Ammon's horn (tissue), 1 donor: Measurements from ENCODE around the gene KRTAP3-3.

Experiments used
- DNase-seq: peaks from one replicate; pipeline ENCODE4 v3.0.0-alpha.2; 2016; ENCODE audit warnings: low spot score

KRTAP3-3 gene

GRCh38 chr17:41004397-41004796 lies 10.4 kb upstream of the KRTAP3-3 start:
- no peak for DNase-seq

- DNase-seq, result no peak
Observed at GRCh38 chr17:41003926-41004325, 10.0 kb upstream of the KRTAP3-3 start.

- DNase-seq, result no peak
Observed at GRCh38 chr17:41002814-41003213, 8.8 kb upstream of the KRTAP3-3 start.

- no peak for DNase-seq
Observed at GRCh38 chr17:41001795-41002194, 7.8 kb upstream of the KRTAP3-3 start.

GRCh38 chr17:40999563-40999962 lies 5.6 kb upstream of the KRTAP3-3 start, which contains the start of gene KRTAP3-2:
Gene KRTAP3-2 (minus strand): TSS chr17:40999906. CDS start chr17:40999853, 53 bp downstream.
- DNase-seq, result peak; percentile 4

- no peak for DNase-seq
Observed at GRCh38 chr17:40997361-40997760, 3.4 kb upstream of the KRTAP3-3 start.

GRCh38 chr17:40996829-40997228 lies 2.9 kb upstream of the KRTAP3-3 start:
- no peak for DNase-seq

- no peak for DNase-seq
Observed at GRCh38 chr17:40995116-40995515, 1.2 kb upstream of the KRTAP3-3 start.

- DNase-seq, result no peak
Observed at GRCh38 chr17:40993084-40993483, 880 bp downstream of the KRTAP3-3 start.

- no peak for DNase-seq
Observed at GRCh38 chr17:40992666-40993065, 1.3 kb downstream of the KRTAP3-3 start.

- no peak for DNase-seq
Observed at GRCh38 chr17:40986920-40987319, 7.0 kb downstream of the KRTAP3-3 start.

- no peak for DNase-seq
Observed at GRCh38 chr17:40984226-40984625, 9.7 kb downstream of the KRTAP3-3 start, which contains the start of gene KRT40. Gene KRT40 (minus strand): TSS chr17:40984326. CDS start chr17:40984273, 53 bp downstream.

- no peak for DNase-seq
Observed at GRCh38 chr17:40981115-40981514, 12.8 kb downstream of the KRTAP3-3 start.

GRCh38 chr17:40980596-40980995 lies 13.4 kb downstream of the KRTAP3-3 start:
- peak; percentile 40 for DNase-seq

GRCh38 chr17:40980117-40980516 lies 13.8 kb downstream of the KRTAP3-3 start:
- no peak for DNase-seq

GRCh38 chr17:40978575-40979151 lies 15.3 kb downstream of the KRTAP3-3 start:
- DNase-seq, result no peak

- DNase-seq, result no peak
Observed at GRCh38 chr17:40975516-40975915, 18.4 kb downstream of the KRTAP3-3 start.

- no peak for DNase-seq
Observed at GRCh38 chr17:40974366-40974765, 19.6 kb downstream of the KRTAP3-3 start.

- no peak for DNase-seq
Observed at GRCh38 chr17:40967582-40967981, 26.4 kb downstream of the KRTAP3-3 start.

GRCh38 chr17:40966848-40967247 lies 27.1 kb downstream of the KRTAP3-3 start, which contains the start of gene KRT39:
Gene KRT39 (minus strand): TSS chr17:40966948. CDS start chr17:40966856, 92 bp downstream.
- no peak for DNase-seq

GRCh38 chr17:40963838-40964237 lies 30.1 kb downstream of the KRTAP3-3 start:
- DNase-seq, result no peak

- no peak for DNase-seq
Observed at GRCh38 chr17:40962059-40962561, 31.9 kb downstream of the KRTAP3-3 start.

- DNase-seq, result no peak
Observed at GRCh38 chr17:40961591-40961990, 32.4 kb downstream of the KRTAP3-3 start.

GRCh38 chr17:40960144-40960543 lies 33.8 kb downstream of the KRTAP3-3 start:
- no peak for DNase-seq
